ENCODE data around the gene VPS25.

Gene VPS25

DNA sequence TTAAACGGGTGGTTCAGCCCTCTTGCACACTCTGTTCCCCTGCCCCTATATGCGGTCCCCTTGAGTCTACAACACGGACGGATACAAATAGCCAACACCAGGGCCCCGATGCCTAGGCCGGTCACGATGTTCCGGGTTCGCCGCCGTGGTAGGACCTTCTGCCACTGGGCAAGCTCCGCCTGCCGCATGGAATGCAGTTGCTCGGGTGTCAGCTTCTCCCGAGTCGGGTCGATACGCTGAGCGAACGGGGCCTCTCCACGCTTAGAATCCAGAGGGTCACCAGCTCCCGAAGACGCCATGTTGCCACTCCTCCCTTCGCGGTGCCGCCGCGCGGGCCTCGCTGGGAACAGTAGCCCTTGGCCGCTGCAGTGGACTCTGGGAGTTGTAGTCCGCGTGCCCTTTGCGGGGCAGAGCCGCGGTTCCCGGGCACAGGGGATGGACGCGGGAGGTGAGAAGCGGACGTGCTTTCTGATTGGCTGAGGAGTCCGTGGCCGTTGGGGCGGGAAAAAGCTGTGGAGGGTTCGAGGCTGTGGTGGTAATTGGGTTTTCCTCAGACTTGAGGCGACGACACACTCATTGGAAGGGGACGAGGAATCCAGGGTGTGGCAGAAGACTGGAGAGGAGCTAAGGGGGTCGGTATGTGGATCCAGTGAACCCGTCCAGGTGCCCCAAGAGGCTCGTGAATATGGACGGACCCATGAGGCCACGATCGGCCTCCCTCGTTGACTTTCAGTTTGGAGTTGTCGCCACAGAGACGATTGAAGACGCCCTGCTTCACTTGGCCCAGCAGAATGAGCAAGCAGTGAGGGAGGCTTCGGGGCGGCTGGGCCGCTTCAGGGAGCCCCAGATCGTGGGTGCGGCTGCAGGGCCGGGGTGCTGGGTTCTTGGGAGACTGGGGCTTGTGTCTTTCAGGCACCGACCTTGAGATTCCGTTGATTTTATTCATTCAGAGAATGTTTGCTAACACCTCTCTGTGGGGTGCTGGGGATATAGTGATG, 25.4 kb downstream of the VPS25 start, which contains the start of the genes CNTD1 and COA3 (continued):
- TF ChIP-seq, protein P1, sequence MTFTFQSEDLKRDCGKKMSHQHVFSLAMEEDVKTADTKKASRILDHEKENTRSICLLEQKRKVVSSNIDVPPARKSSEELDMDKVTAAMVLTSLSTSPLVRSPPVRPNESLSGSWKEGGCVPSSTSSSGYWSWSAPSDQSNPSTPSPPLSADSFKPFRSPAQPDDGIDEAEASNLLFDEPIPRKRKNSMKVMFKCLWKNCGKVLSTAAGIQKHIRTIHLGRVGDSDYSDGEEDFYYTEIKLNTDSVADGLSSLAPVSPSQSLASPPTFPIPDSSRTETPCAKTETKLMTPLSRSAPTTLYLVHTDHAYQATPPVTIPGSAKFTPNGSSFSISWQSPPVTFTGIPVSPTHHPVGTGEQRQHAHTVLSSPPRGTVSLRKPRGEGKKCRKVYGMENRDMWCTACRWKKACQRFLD (tag by site-specific recombination; IDR thresholded peaks at IDR 0.05), result no peak
- peak; percentile 66 for TF ChIP-seq GLIS1 (tag by site-specific recombination; IDR thresholded peaks at IDR 0.05)
- peak; percentile 93 for TF ChIP-seq YY1 (tag by site-specific recombination; IDR thresholded peaks at IDR 0.05)
- TF ChIP-seq ZNF112 (tag by site-specific recombination; IDR thresholded peaks at IDR 0.05), result no peak
- TF ChIP-seq GLI2 (tag by site-specific recombination; IDR thresholded peaks at IDR 0.05; ENCODE audit: borderline replicate concordance, low read depth), result no peak
- no peak for TF ChIP-seq ZNF548 (tag by site-specific recombination; IDR thresholded peaks at IDR 0.05)
- no peak for TF ChIP-seq ZNF621 (tag by site-specific recombination; IDR thresholded peaks at IDR 0.05)
- peak; percentile 91 for TF ChIP-seq OSR2 (tag by site-specific recombination; IDR thresholded peaks at IDR 0.05)
- no peak for TF ChIP-seq ZNF174 (tag by site-specific recombination; IDR thresholded peaks at IDR 0.05)
- TF ChIP-seq ZBTB20 (tag by site-specific recombination; IDR thresholded peaks at IDR 0.05), result peak; percentile 94
- no peak; the same call in 1 of the 2 replicates for TF ChIP-seq GLI4 (tag by site-specific recombination; IDR thresholded peaks at IDR 0.05)
- TF ChIP-seq KLF9 (tag by site-specific recombination; IDR thresholded peaks at IDR 0.05; ENCODE audit: low read depth), result peak; percentile 63
- no peak for TF ChIP-seq ZNF747 (tag by site-specific recombination; IDR thresholded peaks at IDR 0.05)
- TF ChIP-seq, protein P2, sequence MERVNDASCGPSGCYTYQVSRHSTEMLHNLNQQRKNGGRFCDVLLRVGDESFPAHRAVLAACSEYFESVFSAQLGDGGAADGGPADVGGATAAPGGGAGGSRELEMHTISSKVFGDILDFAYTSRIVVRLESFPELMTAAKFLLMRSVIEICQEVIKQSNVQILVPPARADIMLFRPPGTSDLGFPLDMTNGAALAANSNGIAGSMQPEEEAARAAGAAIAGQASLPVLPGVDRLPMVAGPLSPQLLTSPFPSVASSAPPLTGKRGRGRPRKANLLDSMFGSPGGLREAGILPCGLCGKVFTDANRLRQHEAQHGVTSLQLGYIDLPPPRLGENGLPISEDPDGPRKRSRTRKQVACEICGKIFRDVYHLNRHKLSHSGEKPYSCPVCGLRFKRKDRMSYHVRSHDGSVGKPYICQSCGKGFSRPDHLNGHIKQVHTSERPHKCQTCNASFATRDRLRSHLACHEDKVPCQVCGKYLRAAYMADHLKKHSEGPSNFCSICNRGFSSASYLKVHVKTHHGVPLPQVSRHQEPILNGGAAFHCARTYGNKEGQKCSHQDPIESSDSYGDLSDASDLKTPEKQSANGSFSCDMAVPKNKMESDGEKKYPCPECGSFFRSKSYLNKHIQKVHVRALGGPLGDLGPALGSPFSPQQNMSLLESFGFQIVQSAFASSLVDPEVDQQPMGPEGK (tag by site-specific recombination; IDR thresholded peaks at IDR 0.05), result 0 out of 2 replicates have a peak, but pooled peaks have one; percentile 9
- no peak for TF ChIP-seq ZNF292 (tag by site-specific recombination; IDR thresholded peaks at IDR 0.05; ENCODE audit: borderline replicate concordance, low read depth)
- TF ChIP-seq ZNF664 (tag by site-specific recombination; IDR thresholded peaks at IDR 0.05), result no peak
- peak; percentile 79 for TF ChIP-seq SP3 (tag by site-specific recombination; IDR thresholded peaks at IDR 0.05)
- TF ChIP-seq, protein P3, sequence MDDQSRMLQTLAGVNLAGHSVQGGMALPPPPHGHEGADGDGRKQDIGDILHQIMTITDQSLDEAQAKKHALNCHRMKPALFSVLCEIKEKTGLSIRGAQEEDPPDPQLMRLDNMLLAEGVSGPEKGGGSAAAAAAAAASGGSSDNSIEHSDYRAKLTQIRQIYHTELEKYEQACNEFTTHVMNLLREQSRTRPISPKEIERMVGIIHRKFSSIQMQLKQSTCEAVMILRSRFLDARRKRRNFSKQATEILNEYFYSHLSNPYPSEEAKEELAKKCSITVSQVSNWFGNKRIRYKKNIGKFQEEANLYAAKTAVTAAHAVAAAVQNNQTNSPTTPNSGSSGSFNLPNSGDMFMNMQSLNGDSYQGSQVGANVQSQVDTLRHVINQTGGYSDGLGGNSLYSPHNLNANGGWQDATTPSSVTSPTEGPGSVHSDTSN (CRISPR knock-in tag; IDR thresholded peaks at IDR 0.05), result peak; percentile 88
- TF ChIP-seq ZNF837 (tag by site-specific recombination; IDR thresholded peaks at IDR 0.05), result no peak
- peak; percentile 87 for TF ChIP-seq ZXDB (tag by site-specific recombination; IDR thresholded peaks at IDR 0.05)
- TF ChIP-seq, protein P4, sequence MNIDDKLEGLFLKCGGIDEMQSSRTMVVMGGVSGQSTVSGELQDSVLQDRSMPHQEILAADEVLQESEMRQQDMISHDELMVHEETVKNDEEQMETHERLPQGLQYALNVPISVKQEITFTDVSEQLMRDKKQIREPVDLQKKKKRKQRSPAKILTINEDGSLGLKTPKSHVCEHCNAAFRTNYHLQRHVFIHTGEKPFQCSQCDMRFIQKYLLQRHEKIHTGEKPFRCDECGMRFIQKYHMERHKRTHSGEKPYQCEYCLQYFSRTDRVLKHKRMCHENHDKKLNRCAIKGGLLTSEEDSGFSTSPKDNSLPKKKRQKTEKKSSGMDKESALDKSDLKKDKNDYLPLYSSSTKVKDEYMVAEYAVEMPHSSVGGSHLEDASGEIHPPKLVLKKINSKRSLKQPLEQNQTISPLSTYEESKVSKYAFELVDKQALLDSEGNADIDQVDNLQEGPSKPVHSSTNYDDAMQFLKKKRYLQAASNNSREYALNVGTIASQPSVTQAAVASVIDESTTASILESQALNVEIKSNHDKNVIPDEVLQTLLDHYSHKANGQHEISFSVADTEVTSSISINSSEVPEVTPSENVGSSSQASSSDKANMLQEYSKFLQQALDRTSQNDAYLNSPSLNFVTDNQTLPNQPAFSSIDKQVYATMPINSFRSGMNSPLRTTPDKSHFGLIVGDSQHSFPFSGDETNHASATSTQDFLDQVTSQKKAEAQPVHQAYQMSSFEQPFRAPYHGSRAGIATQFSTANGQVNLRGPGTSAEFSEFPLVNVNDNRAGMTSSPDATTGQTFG (tag by site-specific recombination; IDR thresholded peaks at IDR 0.05; ENCODE audit: borderline replicate concordance), result no peak
- 0 out of 2 replicates have a peak, but pooled peaks have one; percentile 49 for TF ChIP-seq ZNF777 (tag by site-specific recombination; IDR thresholded peaks at IDR 0.05; ENCODE audit: borderline replicate concordance)
